GM10266 (cell line): Measurements from ENCODE around the gene SPATA20.

Experiments used
- DNase-seq: peaks from one replicate; pipeline ENCODE4 v3.0.0; 2012; ENCODE audit errors: extremely low spot score
- CTCF ChIP-seq: IDR thresholded peaks from 2 replicates; pipeline ENCODE4 v1.5.1; 2012; ENCODE audit warnings: mild to moderate bottlenecking, low read depth; ENCODE audit not compliant: control insufficient read depth, insufficient read depth; ENCODE audit errors: missing control alignments

SPATA20 gene

DNA sequence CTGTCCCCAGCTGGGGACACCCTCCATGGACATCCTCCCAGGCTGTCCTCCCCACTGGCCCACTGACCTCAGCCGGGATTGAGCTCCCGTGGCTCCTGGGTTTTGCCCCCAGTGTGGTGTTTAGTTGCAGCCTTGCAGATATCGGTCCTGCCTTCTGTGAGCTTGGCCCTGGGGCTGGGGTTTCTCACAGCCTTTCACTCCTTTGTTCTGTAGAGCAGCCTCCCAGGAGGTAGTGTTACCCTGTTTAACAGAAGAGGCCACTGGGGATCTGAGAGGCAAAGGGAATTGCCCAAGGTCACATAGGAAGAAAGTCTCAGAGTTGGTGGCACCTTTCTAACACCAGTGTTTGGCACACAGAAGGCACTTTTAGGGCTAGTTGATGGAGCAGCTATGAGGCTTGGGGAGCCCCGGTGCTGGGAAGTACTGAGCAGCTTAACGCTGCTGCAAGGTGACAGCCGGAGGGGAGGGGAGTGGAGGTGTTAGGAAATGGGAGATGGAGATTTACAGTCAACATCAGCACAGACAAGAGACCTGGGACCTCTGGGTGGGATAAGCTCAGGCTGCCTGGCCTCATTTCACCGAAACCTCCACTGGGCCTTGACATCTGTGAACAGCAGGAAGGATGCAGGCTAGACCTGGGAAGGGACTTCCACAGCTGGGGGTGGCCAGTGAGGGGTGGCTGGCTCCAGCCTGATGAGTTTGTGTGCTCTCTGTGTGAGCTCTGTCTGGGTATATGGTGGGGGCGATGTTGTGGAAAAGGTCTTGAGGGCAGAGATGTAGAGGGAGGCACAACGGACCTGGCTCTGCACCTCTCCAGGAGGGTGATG lies 39.7 kb downstream of the SPATA20 start:
- TF ChIP-seq CTCF: no peak

GRCh38 chr17:50587571-50587970 lies 40.6 kb downstream of the SPATA20 start:
- TF ChIP-seq CTCF: no peak
- no peak for DNase-seq

More for the DNA sequence above, 39.7 kb downstream of the SPATA20 start:
- DNase-seq: no peak

DNA sequence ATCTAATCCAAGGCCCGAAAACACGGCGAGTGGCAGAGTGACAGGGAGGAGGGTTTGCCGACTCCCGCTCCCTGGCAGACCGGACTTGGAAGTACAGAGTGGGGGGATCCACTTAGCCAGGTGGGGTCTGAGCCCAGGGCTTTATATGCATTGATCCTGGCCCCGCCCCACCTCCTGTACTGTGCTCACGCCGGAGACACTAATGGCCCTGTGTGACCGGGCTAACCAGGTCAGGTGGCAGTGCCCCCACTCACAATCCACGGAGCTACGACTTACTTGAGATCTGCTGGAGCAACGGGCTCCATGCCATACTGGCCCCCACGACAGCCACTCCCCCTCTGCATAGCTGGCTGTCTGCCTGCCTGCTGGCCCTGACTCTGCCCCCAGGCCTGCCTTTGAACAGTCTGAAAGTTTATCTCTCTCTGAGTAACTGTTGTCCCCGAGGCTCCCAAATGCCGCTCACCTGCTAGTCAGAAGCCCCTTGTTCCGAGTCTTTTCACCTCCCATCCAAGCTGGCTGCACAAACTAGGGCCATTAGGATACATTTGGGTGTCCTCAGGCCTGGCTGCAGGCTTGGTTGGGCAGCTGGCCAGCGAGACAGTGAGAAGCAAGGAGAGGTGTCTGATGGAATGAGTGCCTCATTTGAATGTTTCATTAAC lies 41.5 kb downstream of the SPATA20 start:
- DNase-seq: no peak
- TF ChIP-seq CTCF: no peak

DNA sequence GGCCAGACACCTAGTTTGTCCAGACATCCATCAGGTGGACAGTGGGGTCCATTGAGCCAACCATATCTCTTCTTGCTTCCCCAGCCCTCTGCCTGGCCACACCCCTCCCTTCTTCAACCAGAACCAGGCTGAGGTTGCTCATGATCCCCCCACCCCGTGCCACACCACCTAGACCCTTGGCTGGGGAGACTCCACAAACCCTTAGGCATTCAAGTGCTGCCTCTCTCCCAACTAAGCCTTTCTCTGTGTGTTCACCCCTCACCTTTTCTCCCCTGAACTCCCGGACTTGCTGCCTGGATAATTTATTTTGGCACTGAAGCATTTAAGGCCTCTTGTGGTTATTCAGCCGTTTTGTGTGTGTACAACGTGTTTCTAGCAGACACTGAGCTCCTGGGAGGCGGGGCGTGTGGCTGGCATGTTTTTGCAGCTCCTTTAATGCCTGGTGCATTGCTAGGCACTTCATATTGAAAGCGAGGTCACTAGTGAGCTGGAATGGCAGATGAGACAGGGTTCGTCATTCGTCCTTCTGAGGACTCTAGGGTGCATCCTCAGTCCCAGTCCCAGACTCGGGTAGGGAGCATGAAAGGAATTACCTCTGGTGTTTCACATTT lies 42.2 kb downstream of the SPATA20 start:
- no peak for TF ChIP-seq CTCF
- no peak for DNase-seq

DNA sequence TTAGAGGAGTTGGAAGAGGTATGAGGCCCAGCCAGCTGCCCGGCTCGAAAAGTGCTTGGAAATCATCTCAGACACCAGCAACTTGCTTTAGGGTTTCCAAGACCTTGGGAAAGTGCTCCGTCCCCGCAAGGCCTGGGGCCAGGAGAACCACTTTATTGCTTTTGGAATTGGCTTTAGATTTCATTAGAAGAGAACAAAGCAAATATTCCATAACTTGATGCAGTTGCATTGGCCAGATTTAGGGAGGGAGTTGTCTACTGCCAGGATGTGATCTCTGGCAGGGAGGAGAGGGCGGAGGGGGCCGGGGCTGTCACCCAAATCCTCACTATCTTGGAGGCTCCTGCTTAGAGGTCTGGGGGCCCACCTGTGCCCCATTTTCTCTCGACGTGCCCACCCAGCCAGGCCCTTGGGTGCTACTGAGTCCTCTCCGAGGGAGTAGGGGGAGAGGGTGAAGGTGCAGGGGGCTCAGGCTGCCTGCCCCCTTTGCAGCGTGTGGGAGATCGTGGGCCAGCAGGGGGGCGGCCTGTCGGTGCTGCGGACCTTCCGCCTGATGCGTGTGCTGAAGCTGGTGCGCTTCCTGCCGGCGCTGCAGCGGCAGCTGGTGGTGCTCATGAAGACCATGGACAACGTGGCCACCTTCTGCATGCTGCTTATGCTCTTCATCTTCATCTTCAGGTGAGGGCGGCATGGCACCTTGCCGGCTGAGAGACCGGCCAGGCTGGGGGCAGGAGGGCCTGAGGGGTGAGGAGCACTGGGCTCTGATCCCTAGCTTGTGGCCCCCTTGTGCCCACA lies 44.2 kb downstream of the SPATA20 start:
- no peak for TF ChIP-seq CTCF
- DNase-seq: no peak

DNA sequence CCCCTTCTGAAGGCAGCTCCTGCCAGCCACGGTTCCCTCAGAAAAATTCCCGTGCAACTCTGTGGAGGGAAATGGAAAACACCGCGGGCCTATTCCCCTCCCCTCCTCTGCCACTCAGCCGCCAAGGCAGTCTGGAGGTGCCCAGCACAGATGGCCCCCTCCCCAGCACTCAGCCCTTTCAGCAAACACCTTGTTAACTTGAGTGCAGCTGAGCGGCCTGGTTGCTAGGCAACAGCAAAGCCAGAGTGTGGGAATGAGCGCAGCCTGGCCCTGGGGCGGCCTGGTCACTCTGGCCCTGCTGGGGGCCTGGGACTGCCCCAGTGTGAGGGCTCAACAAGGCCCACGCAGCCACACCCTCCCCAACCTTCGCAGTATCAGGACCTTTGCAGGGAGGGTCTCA lies 46.3 kb downstream of the SPATA20 start:
- no peak for DNase-seq
- TF ChIP-seq CTCF: no peak
